ENCODE results near the gene PTTG1. TPM values are rescaled to one million over a fixed set of nuclear protein-coding genes. Genes with fewer than 3 reads are reported as not detected.

Gene PTTG1
- total and polyA plus RNA-seq, 2 of the 8 experiments (the other 6 are each of a cell fraction or from before 2014, with no cell fraction given) = 240 to 478 TPM

GRCh38 chr5:160439205-160439600 lies 17.5 kb downstream of the PTTG1 start:
- no peak overlapping the region for H4K8ac ChIP-seq (ENCODE audit: extremely low read depth, insufficient read depth, low read length)
- H3K9ac ChIP-seq (replicated peaks in 1 of 4; ENCODE audit: extremely low read depth in 1 of 4, low read depth in 3 of 4, low read length in 3 of 4) = no peak overlapping the region
- no peaks in the 10 kb centered on the region for H3K36me3 ChIP-seq (ENCODE audit: control insufficient read depth in 2 of 4, insufficient read depth in 4 of 4, low read length in 3 of 4)
- H3K27ac ChIP-seq (ENCODE audit: low read depth, low read length) = no peak overlapping the region
- H3K4me1 ChIP-seq (replicated peaks in 1 of 4; ENCODE audit: control insufficient read depth in 3 of 4, insufficient read depth in 4 of 4, low read length in 3 of 4) = no peaks in the 10 kb centered on the region
- H3K4me2 ChIP-seq (ENCODE audit: insufficient read depth in 1 of 2, low read depth in 2 of 2, low read length in 2 of 2) = peak overlapping the region; percentile 60 to 71
- no peak overlapping the region; the same call in 1 of the 2 replicates for H3K18ac ChIP-seq (ENCODE audit: extremely low read depth, low read length)
- no peak overlapping the region for H3K56ac ChIP-seq (replicated peaks; ENCODE audit: insufficient read length, low read depth, low read length)
- no peak overlapping the region for H2BK12ac ChIP-seq (ENCODE audit: low read depth, low read length)
- no peaks in the 10 kb centered on the region for H3K79me1 ChIP-seq (ENCODE audit: low read depth, low read length)
- peak overlapping the region in 3 of 4 experiments; percentile 8 to 54 (median 36); a peak in 5 of 8 replicates for H3K4me3 ChIP-seq (ENCODE audit: extremely low read depth in 1 of 4, insufficient read depth in 2 of 4, low read depth in 3 of 4, low read length in 4 of 4)
- DNase-seq (ENCODE audit: low read depth in 1 of 2, low spot score in 2 of 2) (peak; percentile 83 to 99), FAIRE-seq (peak; percentile 79)
- H4K91ac ChIP-seq (replicated peaks; ENCODE audit: insufficient read length, low read length) = no peak overlapping the region
- no peak overlapping the region for H3K14ac ChIP-seq (ENCODE audit: insufficient read length)
- ChIA-PET POLR2A (ENCODE audit: partially characterized antibody) (interaction anchor here (1.7 kb wide), 1 partner anchor 17 kb away, joined by 4 read pairs; no protein-coding TSS in a partner anchor), CTCF (ENCODE audit: partially characterized antibody) (interaction anchor here (0.6 to 6.2 kb wide), 67 partner anchors 9 to 1160 kb away, joined by 3 to 81 read pairs (median 5); partner anchors contain the start of gene PTTG1)
- H2BK15ac ChIP-seq (ENCODE audit: low read length) = no peak overlapping the region
- peak overlapping the region; percentile 93 for H2AFZ ChIP-seq (ENCODE audit: low read length)
- WGBS, 2 experiments (ENCODE audit: extremely low coverage in 1 of 2, insufficient coverage in 1 of 2, insufficient read length in 1 of 2, insufficient replicate concordance in 2 of 2, low coverage in 1 of 2, low lambda C conversion rate in 2 of 2, missing lambda C conversion rate in 1 of 2) = 9% methylated on average over 11 of the region's 11 CpGs; no CpG with 5 or more reads in 1 of the 2 experiments
- no peak overlapping the region for H2AK5ac ChIP-seq (ENCODE audit: low read depth, low read length)
- H2BK120ac ChIP-seq (replicated peaks; ENCODE audit: low read depth, low read length) = no peak overlapping the region
- no peak overlapping the region for H4K5ac ChIP-seq (ENCODE audit: insufficient read length, low read depth, low read length)
- H3K4ac ChIP-seq (replicated peaks; ENCODE audit: insufficient read length, low read depth, low read length) = no peak overlapping the region
- H2BK5ac ChIP-seq (ENCODE audit: low read depth, low read length) = no peak overlapping the region
- H3K79me2 ChIP-seq (ENCODE audit: control insufficient read depth in 1 of 2, insufficient read depth in 2 of 2, low read length in 2 of 2) = no peaks in the 10 kb centered on the region
- H2BK20ac ChIP-seq (ENCODE audit: low read length) = no peak overlapping the region
- H3K23ac ChIP-seq (ENCODE audit: insufficient read length) = no peak overlapping the region
- no peaks in the 10 kb centered on the region for H4K20me1 ChIP-seq (replicated peaks in 1 of 2; ENCODE audit: control insufficient read depth in 1 of 2, insufficient read depth in 2 of 2, low read length in 2 of 2)
- no peaks in the 10 kb centered on the region for H3K27me3 ChIP-seq (replicated peaks in 1 of 4; ENCODE audit: control insufficient read depth in 3 of 4, extremely low read depth in 1 of 4, insufficient read depth in 3 of 4, low read length in 3 of 4)
- no peaks in the 10 kb centered on the region for H3K9me3 ChIP-seq (ENCODE audit: insufficient read depth in 2 of 2, low read depth in 1 of 2, low read length in 1 of 2)
- no peaks in the 10 kb centered on the region; the same call in 1 of the 2 replicates for H3K23me2 ChIP-seq (ENCODE audit: low read depth, low read length)
- TF ChIP-seq YY1 (IDR thresholded peaks at IDR 0.05; ENCODE audit: low read depth, low read length) (0 out of 2 replicates have a peak, but pooled peaks have one; percentile 21), TEAD4 (IDR thresholded peaks at IDR 0.05; ENCODE audit: low read depth, low read length) (peak; percentile 94), CTCF (IDR thresholded peaks at IDR 0.05; ENCODE audit: control extremely low read depth in 1 of 3, insufficient read depth in 1 of 3, low read depth in 1 of 3, low read length in 3 of 3) (peak; percentile 82 to 91 (median 88)), NRF1 (IDR thresholded peaks at IDR 0.05; ENCODE audit: low read depth, low read length) (no peak), RAD21 (IDR thresholded peaks at IDR 0.05 in 1 of 2, conservative IDR thresholded peaks at IDR 0.05 in 1 of 2; ENCODE audit: low read depth in 2 of 2, low read length in 2 of 2) (peak; percentile 71 to 78), HDAC2 (IDR thresholded peaks at IDR 0.05; ENCODE audit: borderline replicate concordance in 1 of 2, low read depth in 2 of 2, low read length in 2 of 2) (0 out of 4 replicates have a peak, but pooled peaks of 1 of the 2 experiments have one; percentile 9), SIN3A (conservative IDR thresholded peaks at IDR 0.05 in 1 of 2, IDR thresholded peaks at IDR 0.05 in 1 of 2; ENCODE audit: low read depth in 1 of 2, low read length in 2 of 2) (peak in 1 of 2 experiments; percentile 19; a peak in 1 of 4 replicates), FOSL1 (IDR thresholded peaks at IDR 0.05; ENCODE audit: insufficient read depth, low read depth, low read length) (no peak), ASH2L (IDR thresholded peaks at IDR 0.05; ENCODE audit: low read length) (peak; percentile 34)
